Subcutaneous preadipocyte (primary cell): ENCODE results near the gene ZNF860. TPM values are rescaled to one million over a fixed set of nuclear protein-coding genes. Genes with fewer than 3 reads are reported as not detected.

ENCODE experiments used
- small RNA-seq: library from RNA; depleted of rRNA; stranded (forward); fragments of <200 nt; gene quantifications from one replicate; pipeline ENCODE3, GENCODE V24; 2012
- total RNA-seq: library from RNA; depleted of rRNA; stranded (reverse); fragments of >200 nt; gene quantifications from 2 replicates; pipeline ENCODE4 v1.2.3, GENCODE V29; 2012

ZNF860 gene
- total RNA-seq: under 0.01 and 0.59 TPM in 2 replicates

GRCh38 chr3:31981206-31982181 lies at the start of gene ZNF860, which contains the start of gene OSBPL10:
ZNF860 (plus strand) TSS chr3:31981750; CDS start chr3:31989080, 7,330 bp downstream.
OSBPL10 (minus strand) TSS chr3:31981262; CDS start chr3:31981179, 83 bp downstream.

Small RNAs within 50 kb of the gene (small RNA-seq; reads per million reads assigned to genes)
- gene RF00402: not detected

Other genes starting within 250 kb of the ZNF860 start
- gene OSBPL10, start 488 bp upstream of the ZNF860 start, total RNA-seq: 2.2 and 11.1 TPM in 2 replicates
- gene GPD1L, start 124.9 kb downstream of the ZNF860 start, total RNA-seq: 9.6 and 12.9 TPM in 2 replicates